Heart right ventricle (tissue), 16 donors: ENCODE measurements around the gene ABHD8. TPM values are rescaled to one million over a fixed set of nuclear protein-coding genes. Genes with fewer than 3 reads are reported as not detected.
A peak's percentile ranks its signal among the peaks of the same experiment; 100 is the strongest.

Experiments
- ATAC-seq, 8 donors: fragments of 200-7000 bp; cut with Tn5 transposase; one replicate each; pipeline ENCODE4 v1.9.1; 2020; ENCODE audit warnings: mild to moderate bottlenecking in 8 of 8, moderate library complexity in 8 of 8, moderate number of reproducible peaks in 1 of 8
- DNase-seq, 2 donors: peaks; one replicate each; pipeline ENCODE4 v3.0.0-alpha.2; 2020
- H3K27ac ChIP-seq, 10 donors: fragments of 200-600 bp; sonication (generic) in 2 of 10; one replicate each; pipeline versions ENCODE4 v1.5.0 to v1.8.0; 2020 to 2022; ENCODE audit warnings: mild to moderate bottlenecking in 3 of 10
- H3K27me3 ChIP-seq, 7 donors: fragments of 200-600 bp; one replicate each; pipeline ENCODE4 v1.8.0; 2021 to 2022; ENCODE audit warnings: mild to moderate bottlenecking in 2 of 7
- H3K36me3 ChIP-seq, 9 donors: fragments of 200-600 bp; sonication (generic) in 1 of 9; one replicate each; pipeline versions ENCODE4 v1.5.0 to v1.8.0; 2020 to 2022; ENCODE audit warnings: mild to moderate bottlenecking in 2 of 9
- H3K4me1 ChIP-seq, 9 donors: fragments of 200-600 bp; sonication (generic) in 1 of 9; one replicate each; pipeline versions ENCODE4 v1.5.0 to v1.8.0; 2020 to 2022; ENCODE audit warnings: mild to moderate bottlenecking in 4 of 9
- H3K4me3 ChIP-seq, 10 donors: fragments of 200-600 bp; sonication (generic) in 2 of 10; one replicate each; pipeline versions ENCODE4 v1.5.0 to v1.8.0; 2020 to 2022; ENCODE audit warnings: mild to moderate bottlenecking in 7 of 10, moderate library complexity in 2 of 10
- H3K9me3 ChIP-seq, 11 donors: fragments of 200-600 bp in 10 of 11; sonication (generic) in 2 of 11; one replicate each; pipeline versions ENCODE4 v1.5.0 to v1.8.0; 2013 to 2022; ENCODE audit warnings: mild to moderate bottlenecking in 2 of 11, control low read depth in 1 of 11, moderate library complexity in 1 of 11
- WGBS, 2 donors: extraction: QIAGEN DNeasy Blood & Tissue Kit; methylation state at CpG; one replicate each; pipeline ENCODE4 v1.1.7; 2013; ENCODE audit warnings: inconsistent platforms in 1 of 2; 5-methylcytosine and 5-hydroxymethylcytosine counted together
- intact Hi-C, 10 donors: fragments of 100-400 bp; cut with DNase I; formaldehyde crosslinking; loops; one replicate each; pipeline versions ENCODE4 v1.11.1 to v1.14.2; 2022
- polyA plus RNA-seq, 2 donors: library from polyadenylated mRNA; stranded (reverse); fragments of 200-250 nt; gene quantifications; one replicate each; pipeline ENCODE4 v1.2.3, GENCODE V29; 2013
- total RNA-seq, 10 donors: library from RNA; stranded (reverse); fragmentation: NEBNext Ultra II Directional in 3 of 10; extraction: Animal tissue kit (Norgen Biotek cat#: 25700) in 3 of 10; gene quantifications; one replicate each; pipeline versions ENCODE4 v1.2.1 to v1.2.4, GENCODE V29; 2021 to 2023
- TF ChIP-seq, protein P1 (sequence below), 9 donors: fragments of 200-600 bp; sonication (generic) in 2 of 9; IDR thresholded peaks; one replicate each; pipeline versions ENCODE4 v1.5.0 to v1.8.0; 2021 to 2022; ENCODE audit warnings: antibody characterized with exemption in 9 of 9, mild to moderate bottlenecking in 5 of 9, moderate library complexity in 1 of 9
- donor health status: Arrhythmogenic right ventricular cardiomyopathy.
- donor health status: ischemic (EF 13 %, LVEDD 7.1; RV severe dilation, severe dysfunction).
- donor health status: healthy with polysubstance abuse.
- donor health status: DM: no; HTN: yes; CAD: no.
- donor health status: DM: no; HTN: no; CAD: no.
- donor health status: ischemic (EF 25% LVEDD 6.9; RV normal size, moderate dysfunction).
- donor health status: ischemic (EF 25% LVEDD 5.7; RV mildly dilated, moderate dysfunction).
- donor health status: healthy.
- donor health status: DM: yes; HTN: yes; CAD: no.
- donor health status: Ischemic cardiomyopathy.
- donor health status: ischemic (EF 35%, LVEDD 5.7; RV mildly dilated, moderate dysfunction).
- donor health status: nonischemic (EF 11% LVEDD 7.7; RV severe dilation, severe dysfunction).
- donor health status: DM: yes; HTN: yes; CAD: no.
- donor health status: PGD.
- donor health status: ischemic (EF 29% LVEDD 5.4; RV normal size, mild dysfunction).
- donor health status: nonischemic (EF 23%, LVEDD 6.1; RV moderate dilation, normal function).

Gene ABHD8
- total and polyA plus RNA-seq, 12 donors = 6.0 to 16.9 (median 8.2) TPM

DNA sequence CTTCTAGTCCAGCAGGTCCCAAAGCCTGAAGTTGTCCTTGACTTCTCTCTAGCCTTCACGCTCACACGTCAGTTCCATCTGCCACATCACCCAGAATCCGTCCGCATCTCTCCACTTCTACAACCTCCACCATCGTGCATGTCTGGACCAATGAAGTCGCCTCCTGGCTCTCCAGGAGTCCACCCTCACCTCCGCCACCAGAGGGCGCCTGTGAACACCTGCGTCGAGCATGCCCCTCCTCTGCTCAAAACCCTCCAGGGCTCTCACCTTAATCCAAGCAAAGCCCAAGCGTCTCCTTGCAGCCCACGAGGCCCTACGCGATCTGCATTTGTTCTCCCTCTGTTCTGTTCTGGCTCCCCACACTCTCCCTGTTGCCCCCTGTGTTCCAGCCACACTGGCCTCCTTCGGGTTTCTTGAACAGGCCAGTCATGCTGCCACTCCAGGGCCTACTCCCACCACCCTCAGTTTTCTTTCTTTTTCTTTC is 42.3 kb downstream of the ABHD8 start:
- H3K27ac ChIP-seq = no peak overlapping the region
- TF ChIP-seq, protein P1, sequence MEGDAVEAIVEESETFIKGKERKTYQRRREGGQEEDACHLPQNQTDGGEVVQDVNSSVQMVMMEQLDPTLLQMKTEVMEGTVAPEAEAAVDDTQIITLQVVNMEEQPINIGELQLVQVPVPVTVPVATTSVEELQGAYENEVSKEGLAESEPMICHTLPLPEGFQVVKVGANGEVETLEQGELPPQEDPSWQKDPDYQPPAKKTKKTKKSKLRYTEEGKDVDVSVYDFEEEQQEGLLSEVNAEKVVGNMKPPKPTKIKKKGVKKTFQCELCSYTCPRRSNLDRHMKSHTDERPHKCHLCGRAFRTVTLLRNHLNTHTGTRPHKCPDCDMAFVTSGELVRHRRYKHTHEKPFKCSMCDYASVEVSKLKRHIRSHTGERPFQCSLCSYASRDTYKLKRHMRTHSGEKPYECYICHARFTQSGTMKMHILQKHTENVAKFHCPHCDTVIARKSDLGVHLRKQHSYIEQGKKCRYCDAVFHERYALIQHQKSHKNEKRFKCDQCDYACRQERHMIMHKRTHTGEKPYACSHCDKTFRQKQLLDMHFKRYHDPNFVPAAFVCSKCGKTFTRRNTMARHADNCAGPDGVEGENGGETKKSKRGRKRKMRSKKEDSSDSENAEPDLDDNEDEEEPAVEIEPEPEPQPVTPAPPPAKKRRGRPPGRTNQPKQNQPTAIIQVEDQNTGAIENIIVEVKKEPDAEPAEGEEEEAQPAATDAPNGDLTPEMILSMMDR (IDR thresholded peaks at IDR 0.05) = peak; percentile 82 to 96 (median 87)
- 24 to 26% methylated on average over 15 of the region's 15 CpGs for WGBS, 2 donors
- DNase-seq (peak; percentile 77 to 86), ATAC-seq (peak; percentile 67 to 86 (median 80))
- H3K36me3 ChIP-seq = peaks cover 0 to 38% (median 0%) of the 10 kb centered on the region in 9 donors
- no peaks in the 10 kb centered on the region for H3K27me3 ChIP-seq
- H3K4me3 ChIP-seq = peak overlapping the region in 2 of 10 donors; percentile 11 to 63
- intact Hi-C loops = loop anchor here in 1 of 10 donors (2.0 kb wide), 1 partner anchor 22 kb away; no protein-coding TSS in a partner anchor
- H3K4me1 ChIP-seq = peaks cover 0 to 34% (median 5%) of the 10 kb centered on the region in 9 donors
- peaks cover 0 to 16% (median 6%) of the 10 kb centered on the region in 11 donors for H3K9me3 ChIP-seq

DNA sequence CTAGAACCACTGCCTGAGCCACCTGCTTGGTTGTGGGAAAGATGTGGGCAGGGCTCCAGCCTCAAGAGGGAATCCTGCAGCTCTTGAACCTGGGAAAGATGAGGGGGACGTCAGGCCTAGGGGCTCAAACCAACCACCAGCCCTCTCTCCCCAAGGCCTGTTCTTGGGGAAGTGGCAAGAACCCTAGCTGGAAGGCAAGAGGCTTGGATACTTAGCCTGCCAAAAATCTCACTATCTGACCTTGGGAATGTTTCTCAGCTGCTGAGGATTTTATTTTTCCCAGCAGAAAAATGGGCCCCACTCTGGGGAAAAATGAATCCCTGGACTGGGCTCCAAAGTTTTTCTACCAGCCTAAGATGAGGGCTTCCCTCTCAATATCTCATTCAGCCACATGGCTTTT is 43.3 kb downstream of the ABHD8 start:
- WGBS, 2 donors = 29 to 64% methylated on average over 1 of the region's 1 CpG
- no peak overlapping the region for H3K27ac ChIP-seq
- intact Hi-C loops = loop anchor here in 1 of 10 donors (2.0 kb wide), 1 partner anchor 23 kb away; no protein-coding TSS in a partner anchor
- peaks cover 0 to 24% (median 4%) of the 10 kb centered on the region in 9 donors for H3K4me1 ChIP-seq
- TF ChIP-seq, protein P1 (IDR thresholded peaks at IDR 0.05) = no peak
- H3K4me3 ChIP-seq = no peak overlapping the region
- no peaks in the 10 kb centered on the region for H3K27me3 ChIP-seq
- peaks cover 0 to 16% (median 6%) of the 10 kb centered on the region in 11 donors for H3K9me3 ChIP-seq
- H3K36me3 ChIP-seq = peaks cover 0 to 48% (median 0%) of the 10 kb centered on the region in 9 donors
- no peak for DNase-seq
- no peak for ATAC-seq

DNA sequence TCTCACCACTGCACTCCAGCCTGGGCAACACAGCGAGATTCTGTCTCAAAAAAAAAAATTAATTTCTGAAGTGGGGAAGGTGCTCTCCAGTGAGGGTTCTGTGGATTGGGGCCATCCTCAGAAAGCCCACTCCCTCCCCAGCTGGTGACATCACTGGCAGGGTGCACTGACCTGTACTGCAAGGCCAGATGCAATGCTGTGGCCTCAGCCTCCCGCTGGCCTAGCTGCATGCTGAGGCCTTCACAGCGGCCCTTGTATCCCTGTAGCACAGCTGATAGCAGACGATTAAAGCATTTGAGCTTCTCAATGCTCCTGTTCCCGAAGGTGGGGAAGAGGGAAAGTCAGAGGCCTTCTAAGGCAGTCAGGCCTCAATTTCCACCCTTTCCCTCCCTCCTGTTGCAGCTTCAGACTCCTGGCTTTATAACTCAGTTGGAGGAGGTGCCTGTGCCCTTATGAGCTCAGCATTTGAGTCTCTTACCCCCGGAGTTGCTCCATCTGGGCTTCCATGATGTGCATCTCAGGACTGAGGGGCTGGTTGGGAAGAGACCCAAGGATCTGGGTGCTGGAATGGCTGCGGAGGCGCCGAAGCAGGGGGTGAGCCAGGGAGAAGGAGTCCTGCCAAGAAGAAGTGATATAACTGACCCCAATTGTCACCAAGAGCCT is 44.0 kb downstream of the ABHD8 start:
- Histone ChIP-seq H3K4me3 (no peak overlapping the region), H3K27me3 (no peaks in the 10 kb centered on the region), H3K4me1 (peaks cover 0 to 21% (median 4%) of the 10 kb centered on the region in 9 donors), H3K27ac (no peak overlapping the region), H3K9me3 (peaks cover 0 to 16% (median 6%) of the 10 kb centered on the region in 11 donors), H3K36me3 (peaks cover 0 to 55% (median 0%) of the 10 kb centered on the region in 9 donors)
- DNase-seq (no peak), ATAC-seq (no peak)
- TF ChIP-seq, protein P1 (IDR thresholded peaks at IDR 0.05) = no peak
- WGBS, 2 donors = 93 to 95% methylated on average over 9 of the region's 9 CpGs
- intact Hi-C loops = no loop called here

DNA sequence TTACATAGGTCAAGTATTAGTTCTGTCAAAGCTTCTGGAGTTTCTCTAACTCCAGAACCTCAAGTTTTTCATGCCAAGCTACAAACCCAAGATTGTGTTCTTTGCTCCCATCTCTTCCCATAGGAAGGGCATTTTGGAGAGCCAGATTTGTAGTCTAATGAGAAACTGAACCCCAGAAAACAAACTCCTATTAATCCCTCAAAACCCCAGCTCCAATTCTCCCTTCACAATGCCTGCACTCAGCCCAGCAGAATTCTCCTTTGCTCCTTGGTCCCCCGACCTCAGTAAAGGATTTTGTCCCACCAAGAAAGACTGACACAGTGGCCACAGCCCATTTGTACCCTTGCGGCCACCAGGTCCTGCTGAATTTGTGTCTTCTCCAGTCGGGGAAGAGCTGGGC is 47.1 kb downstream of the ABHD8 start:
- Histone ChIP-seq H3K4me1 (peaks cover 0 to 9% (median 0%) of the 10 kb centered on the region in 9 donors), H3K4me3 (no peak overlapping the region), H3K36me3 (peaks cover 0 to 85% (median 0%) of the 10 kb centered on the region in 9 donors), H3K27ac (no peak overlapping the region), H3K27me3 (no peaks in the 10 kb centered on the region), H3K9me3 (peaks cover 0 to 16% (median 6%) of the 10 kb centered on the region in 11 donors)
- 86 to 87% methylated on average over 3 of the region's 3 CpGs for WGBS, 2 donors
- intact Hi-C loops = no loop called here
- DNase-seq (no peak), ATAC-seq (no peak)
- TF ChIP-seq, protein P1 (IDR thresholded peaks at IDR 0.05) = no peak
